Upper lobe of left lung (tissue), 4 donors: ENCODE data around the gene EIF4G3.

Experiments used
- CTCF ChIP-seq, 6 experiments: fragments of 450-650 bp in 4 of 6; fragments of 200-600 bp in 2 of 6; sonication (generic) in 2 of 6; IDR thresholded peaks; one replicate each; pipeline ENCODE4 v1.5.1; 2016 to 2019; ENCODE audit warnings: antibody characterized with exemption in 6 of 6
- POLR2A ChIP-seq, 4 donors: fragments of 450-650 bp; IDR thresholded peaks; one replicate each; pipeline ENCODE4 v1.5.1; 2016 to 2017; ENCODE audit warnings: antibody characterized with exemption in 4 of 4, mild to moderate bottlenecking in 2 of 4

- TF ChIP-seq POLR2A (IDR thresholded peaks at IDR 0.05) (no peak), CTCF (IDR thresholded peaks at IDR 0.05) (no peak)
These were observed 218.3 kb downstream of the EIF4G3 start for GRCh38 chr1:20958430-20958829.
